ENCODE data around the gene FOXB1.

The FOXB1 gene

DNA sequence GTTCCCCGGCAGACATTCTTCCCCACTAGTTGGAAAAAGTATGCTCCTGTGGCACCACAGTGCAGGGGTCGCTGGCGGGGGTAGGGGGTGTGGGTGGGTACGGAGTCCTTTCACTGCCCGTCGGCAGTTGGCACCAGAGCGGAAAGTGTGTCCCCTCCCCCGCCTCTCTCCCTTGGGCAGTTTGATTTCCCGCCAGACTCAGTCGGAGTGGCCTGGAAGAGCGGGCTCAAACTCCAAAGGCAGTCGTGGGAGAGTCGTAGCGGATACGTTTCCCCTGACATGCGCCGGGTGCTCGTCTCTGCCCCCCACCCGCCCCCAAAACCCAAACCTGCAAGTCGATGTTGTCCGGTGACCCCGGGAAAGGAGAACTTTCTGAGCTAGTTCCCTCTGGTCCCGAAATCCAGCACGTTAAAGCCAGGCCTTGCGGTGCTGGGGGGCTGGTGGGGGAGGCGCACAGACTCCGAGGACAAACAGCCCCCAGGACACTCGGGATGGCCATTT lies 4.4 kb upstream of the FOXB1 start:
- no peak for DNase-seq

GRCh38 chr15:60000113-60000823 lies 3.8 kb upstream of the FOXB1 start:
- no peak for DNase-seq

DNA sequence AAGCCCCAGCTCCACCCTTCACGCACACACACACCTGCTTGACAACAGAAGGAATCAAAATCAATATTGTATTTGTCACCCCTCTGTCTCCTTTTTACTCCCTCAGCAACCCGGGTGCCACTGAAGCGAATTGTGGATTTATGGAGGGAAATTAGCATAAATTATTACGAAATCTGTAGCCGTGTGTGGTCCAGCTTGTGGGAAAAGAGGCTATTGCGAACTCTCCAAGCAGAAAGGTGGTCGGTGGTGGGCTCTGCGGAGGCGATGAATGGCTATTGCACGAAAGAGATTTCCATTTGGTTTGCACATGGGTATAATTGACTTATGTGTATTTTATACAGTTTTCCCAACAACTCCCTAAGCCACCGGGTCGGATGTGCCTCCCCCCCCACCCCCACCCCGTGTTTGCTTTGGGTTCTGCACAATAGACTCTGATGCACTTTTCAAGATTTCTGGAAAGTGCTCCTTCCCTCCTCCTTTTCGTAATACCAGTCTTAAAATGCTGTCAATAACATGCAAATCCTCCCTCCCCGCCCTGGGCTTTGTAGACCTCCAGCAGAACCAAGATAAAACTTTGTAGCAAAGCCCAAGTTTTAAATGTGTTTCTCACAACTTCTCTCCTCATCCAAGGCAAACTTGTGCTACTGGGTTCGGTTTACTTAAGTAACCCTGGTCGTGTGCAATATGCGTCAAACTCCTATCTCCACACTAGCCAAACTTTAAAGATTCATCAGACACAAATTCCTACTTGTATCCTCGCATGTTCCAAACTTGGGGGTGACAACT lies 3.1 kb upstream of the FOXB1 start:
- no peak for DNase-seq

DNA sequence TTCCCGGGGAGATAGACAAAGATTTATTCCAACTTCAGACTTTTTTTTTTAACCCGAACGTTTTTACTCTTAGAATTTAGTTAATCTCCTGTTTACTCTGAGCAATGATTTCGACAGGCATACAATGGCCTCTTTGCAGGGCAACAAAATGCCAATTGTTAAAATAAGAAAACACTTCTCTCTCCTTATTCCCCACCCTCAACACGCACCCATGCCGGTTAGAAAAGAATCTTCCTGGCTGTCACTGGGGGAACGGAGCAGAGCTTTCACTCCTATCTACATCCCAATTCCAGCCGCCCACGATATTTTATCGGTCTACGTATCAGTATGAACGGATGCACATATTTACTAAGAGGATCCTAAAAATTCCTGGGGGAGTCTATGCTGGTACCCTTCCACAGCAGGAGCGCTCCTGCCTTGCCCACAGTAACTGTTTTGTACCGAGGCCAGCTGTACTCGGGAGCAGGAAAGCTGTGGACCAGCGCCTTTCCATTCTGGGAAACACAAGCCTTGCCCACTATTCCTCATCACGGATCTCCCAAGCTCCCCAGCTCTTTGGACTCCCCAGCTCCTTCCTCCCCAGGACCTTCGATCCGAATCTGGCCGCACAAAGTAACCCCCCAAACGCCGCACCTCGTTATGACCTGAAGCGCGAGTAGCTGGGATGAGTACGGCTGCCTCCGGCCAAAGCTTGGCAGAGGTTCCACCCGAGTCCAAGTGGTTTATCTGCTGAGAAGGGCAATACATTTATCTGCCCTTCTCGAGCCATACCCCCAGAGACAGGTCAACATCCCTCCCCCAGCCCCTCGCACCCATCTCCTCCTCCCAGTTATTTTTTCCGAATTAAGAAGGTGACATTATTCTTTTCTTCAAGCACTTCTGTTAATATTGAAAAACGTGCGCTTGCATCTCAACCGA lies 2.2 kb upstream of the FOXB1 start:
- DNase-seq: no peak

DNA sequence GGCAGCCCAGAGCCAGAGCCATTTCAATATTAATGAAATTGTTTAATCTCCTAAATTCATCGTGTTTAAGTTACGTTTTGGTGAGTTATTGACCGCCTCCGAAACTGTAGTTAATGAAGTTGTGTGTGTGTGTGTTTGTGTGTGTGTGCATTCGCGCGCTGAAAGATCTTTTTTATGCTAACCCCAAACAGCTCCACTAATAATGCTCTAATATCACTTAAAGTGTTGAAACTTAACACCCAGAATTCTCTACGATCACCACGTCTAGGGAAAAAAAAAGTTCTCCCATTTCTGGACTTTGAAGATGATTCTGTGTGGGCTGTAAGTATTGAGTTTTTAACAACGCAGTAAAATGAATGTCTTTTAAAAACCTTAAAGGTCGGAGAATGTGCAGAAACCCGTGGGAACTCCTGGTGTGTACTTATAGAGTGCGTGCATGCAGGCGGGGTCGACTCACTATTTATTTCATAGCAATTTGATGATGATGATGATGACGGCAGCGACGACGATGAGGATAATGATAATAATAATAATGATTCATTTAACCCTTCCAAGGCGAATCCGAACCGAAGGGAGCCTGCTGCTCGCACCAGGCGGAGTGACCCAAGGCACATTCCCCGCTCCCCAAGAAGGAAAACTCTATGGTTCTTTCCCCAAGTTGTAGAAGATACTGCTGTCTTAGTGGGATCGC lies 1.4 kb upstream of the FOXB1 start:
- DNase-seq: no peak

DNA sequence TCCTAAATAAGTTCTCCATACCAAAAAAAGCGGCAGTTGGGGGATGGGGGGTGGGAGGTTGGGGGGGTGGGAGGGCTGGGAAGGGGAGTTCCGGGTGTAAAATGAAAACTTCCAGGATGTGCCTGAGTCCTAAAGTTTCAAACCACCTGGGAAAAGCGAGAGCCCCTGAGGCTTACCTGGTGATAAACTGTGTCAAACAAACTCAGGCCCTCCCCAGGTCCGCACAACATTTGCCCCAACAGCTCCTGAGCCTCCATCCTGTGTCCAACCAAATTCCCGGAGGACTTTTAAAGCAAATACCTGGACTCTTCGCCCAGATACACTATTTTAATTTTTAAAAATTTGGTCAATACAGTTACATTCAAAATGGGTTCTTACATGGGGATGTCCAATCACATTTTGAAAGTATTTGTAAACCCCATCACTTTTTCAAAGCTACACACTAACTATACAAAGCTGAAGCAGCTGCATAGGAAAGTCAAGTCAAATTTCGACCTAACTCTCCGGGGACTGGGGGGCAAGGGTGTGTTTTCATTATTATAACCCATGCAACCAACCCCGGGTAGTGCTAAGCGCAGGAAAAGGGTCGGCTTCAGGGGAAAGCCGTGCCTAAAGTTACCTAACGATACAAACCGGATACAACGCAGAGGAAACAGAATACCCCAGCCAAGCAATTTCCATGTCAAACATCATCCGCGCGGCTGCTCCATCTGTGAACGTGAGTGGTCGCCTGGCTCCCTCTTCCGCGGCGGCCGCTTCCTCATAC lies 685 bp upstream of the FOXB1 start:
- DNase-seq: no peak

DNA sequence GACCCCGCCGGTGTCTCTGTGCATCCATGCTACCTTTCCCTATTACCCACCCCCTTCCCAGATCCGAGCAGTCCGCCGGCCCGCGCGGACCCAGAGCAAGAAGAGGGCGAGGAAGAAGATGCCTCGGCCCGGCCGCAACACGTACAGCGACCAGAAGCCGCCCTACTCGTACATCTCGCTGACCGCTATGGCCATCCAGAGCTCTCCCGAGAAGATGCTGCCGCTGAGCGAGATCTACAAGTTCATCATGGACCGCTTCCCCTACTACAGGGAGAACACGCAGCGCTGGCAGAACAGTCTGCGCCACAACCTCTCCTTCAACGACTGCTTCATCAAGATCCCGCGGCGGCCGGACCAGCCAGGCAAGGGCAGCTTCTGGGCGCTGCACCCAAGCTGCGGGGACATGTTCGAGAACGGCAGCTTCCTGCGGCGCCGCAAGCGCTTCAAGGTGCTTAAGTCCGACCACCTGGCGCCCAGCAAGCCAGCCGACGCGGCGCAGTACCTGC lies 788 bp downstream of the FOXB1 start:
- no peak for DNase-seq

- DNase-seq: no peak
These were observed 1.5 kb downstream of the FOXB1 start for GRCh38 chr15:60005352-60006202.

GRCh38 chr15:60006203-60006862 lies 2.2 kb downstream of the FOXB1 start:
- DNase-seq: peak; percentile 35

- no peak for DNase-seq
These were observed 2.8 kb downstream of the FOXB1 start for GRCh38 chr15:60006873-60007272.

DNA sequence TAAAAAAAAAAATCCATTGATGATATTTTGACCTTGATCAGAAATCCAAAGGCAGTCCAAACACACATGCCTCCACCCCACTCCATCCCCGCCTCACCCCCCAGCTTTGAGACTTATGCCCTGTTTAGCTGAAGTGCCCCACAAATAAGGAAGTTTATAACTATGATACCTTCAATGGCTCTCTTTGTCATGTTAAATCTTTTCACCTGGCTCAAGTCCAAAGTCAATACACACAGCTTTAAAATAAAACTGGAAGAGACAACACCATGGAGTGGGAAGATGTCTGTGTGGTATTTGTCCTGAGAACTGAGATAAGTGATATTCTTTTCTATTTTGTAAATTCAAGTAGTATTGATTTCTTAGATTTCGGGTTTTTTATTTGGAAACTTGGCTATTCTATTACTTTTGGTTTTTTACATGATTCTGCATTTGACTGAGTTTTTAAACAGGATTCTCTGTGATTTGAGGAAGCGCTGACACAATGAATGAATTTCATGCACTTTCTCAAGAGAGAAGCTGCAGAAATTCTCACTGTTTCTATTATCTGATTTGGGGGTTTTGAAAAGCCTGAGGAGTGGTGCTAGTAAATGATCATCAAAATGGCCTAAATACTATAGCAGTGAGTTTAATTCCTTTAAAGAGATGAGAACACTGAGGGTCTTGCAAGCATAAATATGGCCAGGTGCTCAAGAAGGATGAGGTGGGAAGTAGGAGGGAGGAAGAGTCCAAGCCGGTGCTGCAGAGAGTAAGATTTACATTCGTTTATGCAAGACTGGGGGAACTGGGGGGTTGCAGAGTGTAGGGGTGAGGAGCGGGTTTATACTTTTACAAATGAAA lies 5.2 kb downstream of the FOXB1 start:
- no peak for DNase-seq

GRCh38 chr15:60009980-60010732 lies 6.0 kb downstream of the FOXB1 start:
- no peak for DNase-seq

DNA sequence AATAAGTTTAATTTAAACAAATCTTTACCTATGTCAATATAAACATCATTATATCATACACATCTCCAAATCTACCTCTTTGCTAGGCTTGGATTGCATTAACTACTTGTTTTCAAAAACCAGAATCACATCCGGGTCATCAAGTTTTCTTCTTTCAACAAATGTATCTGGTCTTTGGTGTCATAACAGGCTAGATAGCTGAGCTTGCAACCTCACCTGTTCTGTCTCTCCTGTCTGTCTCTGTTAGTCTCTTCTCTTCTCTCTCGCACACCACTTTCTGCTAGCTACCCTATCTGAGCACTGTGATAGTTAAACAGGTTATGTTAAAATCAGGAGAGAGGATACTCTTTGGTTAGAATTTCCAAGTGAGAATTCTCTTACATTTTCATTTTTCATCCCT lies 6.7 kb downstream of the FOXB1 start:
- DNase-seq: no peak

DNA sequence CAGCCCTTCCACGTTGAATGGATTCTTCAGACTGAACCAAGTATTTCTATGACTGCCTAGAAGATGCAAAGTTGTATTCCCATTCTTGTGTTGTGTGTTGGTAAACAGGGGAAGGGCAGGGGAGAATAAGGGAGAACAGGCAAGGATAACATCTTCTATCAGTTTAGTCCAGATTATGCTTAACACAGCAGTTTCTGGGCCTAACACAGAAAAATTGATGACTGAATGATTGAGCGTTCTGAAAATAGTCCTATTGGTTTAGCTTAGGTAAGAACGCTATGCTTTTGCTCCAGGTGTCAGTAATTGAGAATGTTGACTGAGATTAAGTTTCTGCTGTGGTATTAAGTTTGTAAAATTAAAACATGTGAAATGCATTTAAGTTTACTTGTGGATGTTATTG lies 8.6 kb downstream of the FOXB1 start:
- no peak for DNase-seq

- no peak for DNase-seq
These were observed 13.7 kb downstream of the FOXB1 start for GRCh38 chr15:60017538-60018520.

DNA sequence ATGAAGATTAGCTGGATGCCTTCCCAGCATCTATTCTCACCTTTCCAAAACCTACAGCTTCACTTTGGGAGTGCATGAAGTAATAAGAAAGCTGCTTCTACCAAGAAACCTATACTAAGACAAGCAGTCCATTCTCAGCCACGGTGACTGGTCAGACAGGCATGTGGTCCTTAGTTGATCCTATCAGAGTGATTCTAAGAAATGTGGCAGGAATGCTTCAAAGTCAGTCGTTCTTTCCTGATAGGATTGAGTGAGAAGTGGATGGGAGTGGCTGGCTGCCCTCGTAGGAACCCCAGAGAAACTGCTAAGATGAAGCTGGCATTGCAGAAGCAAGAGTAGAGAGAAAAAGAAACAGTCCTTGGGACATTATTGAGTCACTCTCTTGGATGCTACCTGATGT lies 16.6 kb downstream of the FOXB1 start:
- no peak for DNase-seq
